H9 (cell line): Measurements from ENCODE around the gene KIF3B. TPM values are rescaled to one million over a fixed set of nuclear protein-coding genes. Genes with fewer than 3 reads are reported as not detected.

Source experiments
- DNase-seq: peaks from one replicate; pipeline ENCODE4 v3.0.0-alpha.2; 2017
- H2AFZ ChIP-seq: one replicate; pipeline ENCODE4 v1.6.1; 2013; ENCODE audit warnings: mild to moderate bottlenecking, low read length, control low read depth, moderate library complexity
- H2AK5ac ChIP-seq: 2 replicates; pipeline ENCODE4 v1.6.1; 2013; ENCODE audit warnings: low read length, control low read depth, mixed read lengths; ENCODE audit not compliant: insufficient read length
- H2BK120ac ChIP-seq: one replicate; pipeline ENCODE4 v1.6.1; 2013; ENCODE audit warnings: low read depth, mild to moderate bottlenecking, low read length, control low read depth, inconsistent platforms; ENCODE audit not compliant: poor library complexity, severe bottlenecking
- H2BK12ac ChIP-seq: 2 replicates; pipeline ENCODE4 v1.6.1; 2013; ENCODE audit warnings: low read length, control low read depth, mixed read lengths, low read depth; ENCODE audit not compliant: insufficient read length
- H2BK15ac ChIP-seq: 2 replicates; pipeline ENCODE4 v1.6.1; 2013; ENCODE audit warnings: low read depth, low read length, control low read depth
- H2BK20ac ChIP-seq: one replicate; pipeline ENCODE4 v1.6.1; 2013; ENCODE audit warnings: low read depth, mild to moderate bottlenecking, low read length, control low read depth, inconsistent platforms; ENCODE audit not compliant: poor library complexity, severe bottlenecking
- H2BK5ac ChIP-seq: 2 replicates; pipeline ENCODE4 v1.6.1; 2013; ENCODE audit warnings: low read length, control low read depth, mixed read lengths; ENCODE audit not compliant: insufficient read length
- H3K14ac ChIP-seq: 2 replicates; pipeline ENCODE4 v1.6.1; 2013; ENCODE audit warnings: low read length, control low read depth; ENCODE audit not compliant: insufficient read depth
- H3K18ac ChIP-seq: 2 replicates; pipeline ENCODE4 v1.6.1; 2013; ENCODE audit warnings: low read depth, mild to moderate bottlenecking, mixed read lengths, low read length, control low read depth; ENCODE audit not compliant: insufficient read length
- H3K23ac ChIP-seq: 2 replicates; pipeline ENCODE4 v1.6.1; 2013; ENCODE audit warnings: low read length, control low read depth, mixed read lengths, low read depth; ENCODE audit not compliant: insufficient read length
- H3K23me2 ChIP-seq: 2 replicates; pipeline ENCODE4 v1.6.1; 2013; ENCODE audit warnings: low read depth, mild to moderate bottlenecking, mixed read lengths, low read length, control low read depth; ENCODE audit not compliant: insufficient read length, poor library complexity, severe bottlenecking
- H3K27ac ChIP-seq: 2 replicates; pipeline ENCODE4 v1.5.1; 2013; ENCODE audit warnings: low read length, control low read depth, mixed read lengths, low read depth; ENCODE audit not compliant: insufficient read length
- H3K27me3 ChIP-seq: 2 replicates; pipeline ENCODE4 v1.6.1; 2013; ENCODE audit warnings: low read length, control low read depth, inconsistent platforms; ENCODE audit not compliant: insufficient read depth
- H3K4ac ChIP-seq: 2 replicates; pipeline ENCODE4 v1.6.1; 2013; ENCODE audit warnings: low read depth, mild to moderate bottlenecking, control low read depth, inconsistent platforms, low read length, moderate library complexity
- H3K4me1 ChIP-seq: 2 replicates; pipeline ENCODE4 v1.6.1; 2013; ENCODE audit warnings: low read length, control low read depth, inconsistent platforms; ENCODE audit not compliant: insufficient read depth
- H3K4me2 ChIP-seq: 2 replicates; pipeline ENCODE4 v1.6.1; 2013; ENCODE audit warnings: low read length, control low read depth, mixed read lengths; ENCODE audit not compliant: insufficient read length, insufficient read depth
- H3K56ac ChIP-seq: 2 replicates; pipeline ENCODE4 v1.6.1; 2013; ENCODE audit warnings: low read depth, mild to moderate bottlenecking, mixed read lengths, low read length, control low read depth; ENCODE audit not compliant: insufficient read length
- H3K79me1 ChIP-seq: 2 replicates; pipeline ENCODE4 v1.6.1; 2013; ENCODE audit warnings: low read depth, mild to moderate bottlenecking, moderate library complexity, low read length, control low read depth, inconsistent platforms; ENCODE audit not compliant: insufficient read depth, poor library complexity, severe bottlenecking
- H3K79me2 ChIP-seq: 2 replicates; pipeline ENCODE4 v1.6.1; 2013; ENCODE audit warnings: low read length, control low read depth, inconsistent platforms; ENCODE audit not compliant: insufficient read depth
- H3K9ac ChIP-seq: 2 replicates; pipeline ENCODE4 v1.6.1; 2013; ENCODE audit warnings: low read length, control low read depth, mixed read lengths; ENCODE audit not compliant: insufficient read length; ENCODE audit errors: extremely low read depth
- H3K9me3 ChIP-seq: one replicate; pipeline ENCODE4 v1.6.1; 2013; ENCODE audit warnings: low read depth, low read length, inconsistent platforms; ENCODE audit not compliant: control insufficient read depth
- H3T11ph ChIP-seq: one replicate; pipeline ENCODE4 v1.6.1; 2013; ENCODE audit warnings: mild to moderate bottlenecking, low read length, control low read depth, inconsistent platforms
- H4K20me1 ChIP-seq: one replicate; pipeline ENCODE4 v1.6.1; 2013; ENCODE audit not compliant: control insufficient read depth, insufficient read length, insufficient read depth
- H4K5ac ChIP-seq: 2 replicates; pipeline ENCODE4 v1.6.1; 2013; ENCODE audit warnings: low read depth, mild to moderate bottlenecking, mixed read lengths, low read length, control low read depth; ENCODE audit not compliant: insufficient read length
- H4K8ac ChIP-seq: replicated peaks from 2 replicates; pipeline ENCODE4 v1.6.1; 2013; ENCODE audit warnings: low read length, control low read depth, mixed read lengths, low read depth; ENCODE audit not compliant: insufficient read length
- H4K91ac ChIP-seq: 2 replicates; pipeline ENCODE4 v1.6.1; 2013; ENCODE audit warnings: low read depth, mild to moderate bottlenecking, moderate library complexity, mixed read lengths, low read length, control low read depth; ENCODE audit not compliant: insufficient read length
- H3K27ac Mint-ChIP-seq, 3 experiments: 2 replicates in 2 of 3; 3 replicates in 1 of 3; pipeline ENCODE4 v1.8.0; 2020 to 2021; ENCODE audit warnings: mixed read lengths in 3 of 3, mild to moderate bottlenecking in 1 of 3, moderate library complexity in 1 of 3
- H3K27me3 Mint-ChIP-seq: 2 replicates; pipeline ENCODE4 v1.8.0; 2021; ENCODE audit warnings: low read depth, mild to moderate bottlenecking, moderate library complexity, mixed read lengths
- H3K36me3 Mint-ChIP-seq, 3 experiments: 2 replicates in 2 of 3; 3 replicates in 1 of 3; pipeline ENCODE4 v1.8.0; 2020 to 2021; ENCODE audit warnings: low read depth in 3 of 3, mixed read lengths in 3 of 3; ENCODE audit not compliant: insufficient read depth in 1 of 3
- H3K4me1 Mint-ChIP-seq, 2 experiments: 2 replicates each; pipeline ENCODE4 v1.8.0; 2020; ENCODE audit warnings: mixed read lengths in 2 of 2
- H3K4me3 Mint-ChIP-seq, 2 experiments: 2 replicates in 1 of 2; 3 replicates in 1 of 2; pipeline ENCODE4 v1.8.0; 2020 to 2021; ENCODE audit warnings: mild to moderate bottlenecking in 2 of 2, mixed read lengths in 2 of 2, moderate library complexity in 1 of 2
- H3K9me3 Mint-ChIP-seq, 2 experiments: 2 replicates in 1 of 2; 3 replicates in 1 of 2; pipeline ENCODE4 v1.8.0; 2020; ENCODE audit warnings: mild to moderate bottlenecking in 2 of 2, mixed read lengths in 2 of 2, moderate library complexity in 1 of 2
- WGBS: extraction: QIAGEN DNeasy Blood & Tissue Kit; methylation state at CpG from one replicate; pipeline ENCODE4 v1.1.7; 2013; ENCODE audit warnings: missing lambda C conversion rate, low lambda C conversion rate, mixed read lengths; ENCODE audit not compliant: insufficient read length; ENCODE audit errors: extremely low coverage; 5-methylcytosine and 5-hydroxymethylcytosine counted together
- total RNA-seq: library from RNA; stranded (reverse); gene quantifications from 2 replicates; pipeline ENCODE4 v1.2.1, GENCODE V29; 2021
- TF ChIP-seq, protein P1 (sequence below): fragments of 200-600 bp; sonication (generic); conservative IDR thresholded peaks from 3 replicates; pipeline ENCODE4 v1.8.0; 2021; ENCODE audit warnings: antibody characterized with exemption, mild to moderate bottlenecking

Gene KIF3B
- total RNA-seq, 1 experiment from 2014 or later: 29.7 TPM

DNA sequence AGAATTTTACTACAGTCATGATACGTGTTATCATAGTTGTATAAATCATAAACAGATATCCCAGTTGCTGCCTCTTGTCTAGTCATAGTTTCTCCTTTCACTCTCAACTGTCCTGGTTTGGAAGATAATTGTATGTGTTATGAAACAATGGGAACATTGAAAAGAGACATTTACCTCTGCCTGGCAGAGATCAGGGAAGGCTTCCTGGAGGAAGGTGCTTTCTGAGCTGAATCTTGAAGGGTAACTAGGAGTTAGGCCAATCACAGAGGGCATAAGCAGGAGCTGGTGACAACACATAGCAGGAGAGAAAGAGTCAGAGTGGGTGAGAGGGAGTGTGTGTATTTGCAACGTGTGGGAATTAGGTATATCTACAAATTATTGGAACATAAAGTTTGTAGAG is 86.0 kb downstream of the KIF3B start:
- Histone ChIP-seq H3K23ac (no peak overlapping the region), H4K91ac (no peak overlapping the region), H4K5ac (no peak overlapping the region), H4K20me1 (no peaks in the 10 kb centered on the region), H2BK12ac (no peak overlapping the region), H2BK15ac (no peak overlapping the region), H3K4me2 (no peak overlapping the region), H3T11ph (no peak overlapping the region), H3K18ac (no peak overlapping the region), H3K4me1 (no peaks in the 10 kb centered on the region), H3K4ac (no peak overlapping the region), H2AFZ (no peak overlapping the region), H3K79me1 (no peaks in the 10 kb centered on the region), H2AK5ac (no peak overlapping the region), H4K8ac (no peak overlapping the region), H3K9me3 (no peaks in the 10 kb centered on the region), H3K9ac (no peak overlapping the region), H2BK120ac (no peak overlapping the region), H3K56ac (no peak overlapping the region), H3K23me2 (no peaks in the 10 kb centered on the region), H3K79me2 (no peaks in the 10 kb centered on the region), H3K27ac (no peak overlapping the region), H3K27me3 (peaks cover 31% of the 10 kb centered on the region), H2BK20ac (no peak overlapping the region), H3K14ac (no peak overlapping the region), H2BK5ac (no peak overlapping the region)
- TF ChIP-seq, protein P1, sequence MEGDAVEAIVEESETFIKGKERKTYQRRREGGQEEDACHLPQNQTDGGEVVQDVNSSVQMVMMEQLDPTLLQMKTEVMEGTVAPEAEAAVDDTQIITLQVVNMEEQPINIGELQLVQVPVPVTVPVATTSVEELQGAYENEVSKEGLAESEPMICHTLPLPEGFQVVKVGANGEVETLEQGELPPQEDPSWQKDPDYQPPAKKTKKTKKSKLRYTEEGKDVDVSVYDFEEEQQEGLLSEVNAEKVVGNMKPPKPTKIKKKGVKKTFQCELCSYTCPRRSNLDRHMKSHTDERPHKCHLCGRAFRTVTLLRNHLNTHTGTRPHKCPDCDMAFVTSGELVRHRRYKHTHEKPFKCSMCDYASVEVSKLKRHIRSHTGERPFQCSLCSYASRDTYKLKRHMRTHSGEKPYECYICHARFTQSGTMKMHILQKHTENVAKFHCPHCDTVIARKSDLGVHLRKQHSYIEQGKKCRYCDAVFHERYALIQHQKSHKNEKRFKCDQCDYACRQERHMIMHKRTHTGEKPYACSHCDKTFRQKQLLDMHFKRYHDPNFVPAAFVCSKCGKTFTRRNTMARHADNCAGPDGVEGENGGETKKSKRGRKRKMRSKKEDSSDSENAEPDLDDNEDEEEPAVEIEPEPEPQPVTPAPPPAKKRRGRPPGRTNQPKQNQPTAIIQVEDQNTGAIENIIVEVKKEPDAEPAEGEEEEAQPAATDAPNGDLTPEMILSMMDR: no peak
- no peak for DNase-seq
- no CpG with 5 or more reads among the region's 2 CpGs for WGBS
- peaks cover 0 to 8% (median 3%) of the 10 kb centered on the region in 3 experiments; a peak in 4 of 7 replicates for H3K36me3 Mint-ChIP-seq
- H3K4me1 Mint-ChIP-seq: peaks cover 6 to 13% of the 10 kb centered on the region in 2 experiments
- H3K27me3 Mint-ChIP-seq: peaks cover 88% of the 10 kb centered on the region
- no peaks in the 10 kb centered on the region; a peak in 1 of 5 replicates for H3K9me3 Mint-ChIP-seq
- H3K27ac Mint-ChIP-seq: no peak overlapping the region
- no peak overlapping the region for H3K4me3 Mint-ChIP-seq
